ENCODE data around the gene AP1S1. TPM values are rescaled to one million over a fixed set of nuclear protein-coding genes. Genes with fewer than 3 reads are reported as not detected.

Gene AP1S1
- polyA plus RNA-seq, 6 donors from 2014 or later, result 3.7 to 10.3 (median 4.9) TPM

DNA sequence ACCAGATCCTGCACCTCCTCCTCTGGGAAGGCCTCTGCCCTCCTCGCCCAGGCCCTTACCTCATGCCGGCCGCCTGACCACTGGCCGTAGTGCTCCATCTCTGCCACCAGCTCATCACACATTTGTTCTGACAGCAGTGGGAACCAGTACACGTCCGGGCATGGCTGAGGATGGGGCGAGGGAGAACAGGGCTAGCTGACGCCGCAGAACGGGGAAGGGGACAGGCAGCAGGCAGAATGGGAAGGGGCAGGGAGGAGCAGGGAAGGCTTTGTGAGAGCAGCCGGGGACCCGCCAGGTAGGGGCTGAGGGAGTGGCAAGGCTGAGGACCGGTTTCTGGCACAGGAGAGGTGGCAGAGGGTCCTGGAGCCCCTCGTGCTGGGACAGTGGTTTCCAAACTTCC lies 54.5 kb downstream of the AP1S1 start:
- Mint-ChIP-seq H3K27me3 (peaks cover 0 to 11% (median 3%) of the 10 kb centered on the region in 3 donors), H3K4me3 (no peak overlapping the region), H3K27ac (no peak overlapping the region), H3K4me1 (peaks cover 1 to 5% (median 5%) of the 10 kb centered on the region in 3 donors), H3K36me3 (peaks cover 0 to 14% of the 10 kb centered on the region in 2 donors), H3K9me3 (no peaks in the 10 kb centered on the region)
- ATAC-seq (ENCODE audit: low read depth in 2 of 2) (no peak), DNase-seq (no peak)

- H3K27ac Mint-ChIP-seq, result no peak overlapping the region
- ATAC-seq (ENCODE audit: low read depth in 2 of 2), result no peak
- no peaks in the 10 kb centered on the region for H3K4me1 Mint-ChIP-seq
These were observed 55.9 kb downstream of the AP1S1 start for GRCh38 chr7:101210143-101210542.

More at GRCh38 chr7:101210143-101210542, 55.9 kb downstream of the AP1S1 start:
- DNase-seq, result no peak
- Mint-ChIP-seq H3K27me3 (peaks cover 0 to 5% (median 0%) of the 10 kb centered on the region in 3 donors), H3K4me3 (no peak overlapping the region), H3K9me3 (no peaks in the 10 kb centered on the region), H3K36me3 (peaks cover 0 to 14% of the 10 kb centered on the region in 2 donors)

Other genes with a start within 250 kb of the AP1S1 start
- gene MUC3A, start 204.9 kb upstream of the AP1S1 start, polyA plus RNA-seq (ENCODE audit: low read depth in 6 of 6), result not detected
- gene MUC12, start 184.9 kb upstream of the AP1S1 start, polyA plus RNA-seq (ENCODE audit: low read depth in 6 of 6), result not detected
- not detected for gene MUC17, start 134.4 kb upstream of the AP1S1 start, polyA plus RNA-seq (ENCODE audit: low read depth in 6 of 6)
- 10 to 100 TPM in 1 of 6 donors, 1 to 10 TPM in 5; 1.0 to 17.7 (median 6.3) TPM for gene TRIM56, start 69.0 kb upstream of the AP1S1 start, polyA plus RNA-seq (ENCODE audit: low read depth in 6 of 6)
- gene SERPINE1, start 27.4 kb upstream of the AP1S1 start, polyA plus RNA-seq (ENCODE audit: low read depth in 6 of 6), result under 1 TPM in 1 of 6 donors, not detected in 5; 0.44 TPM
- not detected for gene VGF, start 11.1 kb downstream of the AP1S1 start, polyA plus RNA-seq (ENCODE audit: low read depth in 6 of 6)
- gene NAT16, start 25.8 kb downstream of the AP1S1 start, polyA plus RNA-seq (ENCODE audit: low read depth in 6 of 6), result not detected
- not detected for gene MOGAT3, start 46.6 kb downstream of the AP1S1 start, polyA plus RNA-seq (ENCODE audit: low read depth in 6 of 6)
- 10 to 100 TPM; 10.2 to 16.5 (median 10.5) TPM for gene PLOD3, start 63.1 kb downstream of the AP1S1 start, polyA plus RNA-seq (ENCODE audit: low read depth in 6 of 6)
- 10 to 100 TPM; 43.9 to 67.5 (median 52.4) TPM for gene ZNHIT1, start 63.7 kb downstream of the AP1S1 start, polyA plus RNA-seq (ENCODE audit: low read depth in 6 of 6)
- 1 to 10 TPM in 1 of 6 donors, under 1 TPM in 4, not detected in 1; 0.28 to 2.0 (median 0.80) TPM for gene CLDN15, start 83.3 kb downstream of the AP1S1 start, polyA plus RNA-seq (ENCODE audit: low read depth in 6 of 6)
- gene FIS1, start 90.6 kb downstream of the AP1S1 start, polyA plus RNA-seq (ENCODE audit: low read depth in 6 of 6), result 100 to 1,000 TPM; 221 to 266 (median 244) TPM
- gene IFT22, start 167.3 kb downstream of the AP1S1 start, polyA plus RNA-seq (ENCODE audit: low read depth in 6 of 6), result 10 to 100 TPM; 12.0 to 21.5 (median 17.6) TPM
- gene COL26A1, start 208.4 kb downstream of the AP1S1 start, polyA plus RNA-seq (ENCODE audit: low read depth in 6 of 6), result not detected

All from naive B cell (primary cell).